ENCODE measurements around the gene GCKR.

GRCh38 chr2:27453968-27454367 is 42.7 kb upstream of the GCKR start:
- no peak for TF ChIP-seq CTCF (IDR thresholded peaks at IDR 0.05)
- no peak for TF ChIP-seq POLR2A (IDR thresholded peaks at IDR 0.05)
